HCT116 (cell line): ENCODE data around the gene BAHCC1. TPM values are rescaled to one million over a fixed set of nuclear protein-coding genes. Genes with fewer than 3 reads are reported as not detected.

ENCODE experiments used
- ATAC-seq: fragments of 200-7000 bp; cut with Tn5 transposase; 2 replicates; pipeline ENCODE4 v1.9.1; 2020; ENCODE audit warnings: mild to moderate bottlenecking, moderate library complexity
- BruUV-seq: library from RNA; stranded (reverse); fragments of 400-500 nt; replicated peaks from 2 replicates; lab custom pipeline; 2021; lab: Mats Ljungman, UMichigan
- CTCF ChIA-PET: fragments of 300-600 bp; sonication (Branson Sonifier 250); formaldehyde crosslinking; loops from one replicate; lab custom pipeline; 2021; ENCODE audit warnings: antibody characterized with exemption; lab: Charles Lee
- POLR2A ChIA-PET: fragments of 300-600, 350-600 bp; sonication (Branson Sonifier 250); formaldehyde crosslinking; loops from one replicate; lab custom pipeline; 2021; ENCODE audit warnings: antibody characterized with exemption; lab: Charles Lee
- RAD21 ChIA-PET, 2 experiments: fragments of 300-600 bp; sonication (Branson Sonifier 250); formaldehyde crosslinking; loops; one replicate each; lab custom pipeline; 2023; ENCODE audit warnings: low total read pairs in 2 of 2; ENCODE audit not compliant: uncharacterized antibody in 2 of 2, unreplicated experiment in 2 of 2, low non-redundant PET in 1 of 2; lab: Charles Lee
- DNase-seq: peaks from one replicate; pipeline ENCODE4 v3.0.0-alpha.2; 2010; ENCODE audit warnings: low read depth, low spot score
- H2AFZ ChIP-seq: fragments of 200-600 bp; shearing (Covaris generic), sonication (generic); 2 replicates; pipeline ENCODE4 v1.6.1; 2017; ENCODE audit warnings: low read depth, mixed run types, mixed read lengths, antibody characterized with exemption, low read length; ENCODE audit not compliant: poor library complexity, severe bottlenecking
- H3K27ac ChIP-seq: 2 replicates; pipeline ENCODE4 v1.5.1; 2012; ENCODE audit warnings: low read depth, low read length
- H3K27me3 ChIP-seq: fragments of 200-600 bp; sonication (generic); 2 replicates; pipeline ENCODE4 v1.6.1; 2016; ENCODE audit warnings: mixed run types, low read length, mixed read lengths; ENCODE audit not compliant: insufficient read depth
- H3K36me3 ChIP-seq, 2 experiments: fragments of 200-500 bp in 1 of 2; fragments of 200-600 bp in 1 of 2; sonication (Bioruptor generic) in 1 of 2; sonication (generic) in 1 of 2; 2 replicates each; pipeline versions ENCODE4 v1.5.1 to v1.6.1; 2014 to 2016; ENCODE audit warnings: low read length in 2 of 2, inconsistent platforms in 1 of 2, mixed read lengths in 1 of 2, mixed run types in 1 of 2; ENCODE audit not compliant: insufficient read depth in 2 of 2, control insufficient read depth in 1 of 2
- H3K4me1 ChIP-seq, 2 experiments: fragments of 200-600 bp in 1 of 2; sonication (generic) in 1 of 2; 2 replicates each; pipeline versions ENCODE4 v1.5.1 to v1.6.1; 2012 to 2017; ENCODE audit warnings: low read length in 2 of 2, inconsistent platforms in 1 of 2, mild to moderate bottlenecking in 1 of 2, mixed read lengths in 1 of 2, mixed run types in 1 of 2, moderate library complexity in 1 of 2; ENCODE audit not compliant: insufficient read depth in 2 of 2, control insufficient read depth in 1 of 2
- H3K4me2 ChIP-seq: fragments of 200-600 bp; sonication (generic); 2 replicates; pipeline ENCODE4 v1.6.1; 2017; ENCODE audit warnings: mixed run types, low read length, mixed read lengths
- H3K4me3 ChIP-seq, 2 experiments: fragments of 200-600 bp in 1 of 2; sonication (generic) in 1 of 2; replicated peaks in 1 of 2; 2 replicates each; pipeline ENCODE4 v1.5.1; 2011 to 2016; ENCODE audit warnings: low read length in 2 of 2, control low read depth in 1 of 2, low read depth in 1 of 2, mild to moderate bottlenecking in 1 of 2, mixed read lengths in 1 of 2, mixed run types in 1 of 2
- H3K79me2 ChIP-seq: fragments of 200-600 bp; sonication (generic); 2 replicates; pipeline ENCODE4 v1.6.1; 2017; ENCODE audit warnings: mild to moderate bottlenecking, mixed run types, low read length, moderate library complexity, mixed read lengths; ENCODE audit not compliant: insufficient read depth
- H3K9ac ChIP-seq: fragments of 200-600 bp; sonication (generic); 2 replicates; pipeline ENCODE4 v1.6.1; 2016; ENCODE audit warnings: low read length, mixed read lengths
- H3K9me2 ChIP-seq: fragments of 200-600 bp; sonication (generic), shearing (Covaris generic); 2 replicates; pipeline ENCODE4 v1.6.1; 2017; ENCODE audit warnings: mixed run types, mild to moderate bottlenecking, moderate library complexity; ENCODE audit not compliant: insufficient read depth
- H3K9me3 ChIP-seq, 2 experiments: fragments of 200-500 bp in 1 of 2; fragments of 200-600 bp in 1 of 2; sonication (Bioruptor generic) in 1 of 2; sonication (generic) in 1 of 2; 2 replicates each; pipeline ENCODE4 v1.6.1; 2014 to 2017; ENCODE audit warnings: low read length in 2 of 2, mixed read lengths in 2 of 2, inconsistent platforms in 1 of 2, low read depth in 1 of 2, mild to moderate bottlenecking in 1 of 2, mixed run types in 1 of 2, moderate library complexity in 1 of 2; ENCODE audit not compliant: control insufficient read depth in 1 of 2, insufficient read depth in 1 of 2
- H4K20me1 ChIP-seq: fragments of 200-600 bp; sonication (generic), shearing (Covaris generic); 2 replicates; pipeline ENCODE4 v1.6.1; 2017; ENCODE audit warnings: mixed run types, mild to moderate bottlenecking, moderate library complexity; ENCODE audit not compliant: insufficient read depth
- ATF3 ChIP-seq: IDR thresholded peaks from 2 replicates; pipeline ENCODE4 v1.6.1; 2012
- CBX3 ChIP-seq: IDR thresholded peaks from 2 replicates; pipeline ENCODE4 v1.6.1; 2012; ENCODE audit warnings: low read depth
- CTCF ChIP-seq, 3 experiments: fragments of 200-600 bp in 1 of 3; sonication (generic) in 1 of 3; IDR thresholded peaks in 2 of 3; conservative IDR thresholded peaks in 1 of 3; 2 replicates each; pipeline ENCODE4 v1.5.1; 2012 to 2017; ENCODE audit warnings: low read depth in 2 of 3, low read length in 2 of 3, antibody characterized with exemption in 1 of 3, borderline replicate concordance in 1 of 3, control low read depth in 1 of 3, mild to moderate bottlenecking in 1 of 3, mixed read lengths in 1 of 3, mixed run types in 1 of 3, moderate library complexity in 1 of 3; ENCODE audit not compliant: insufficient read depth in 1 of 3
- ELF1 ChIP-seq: IDR thresholded peaks from 2 replicates; pipeline ENCODE4 v1.6.1; 2012; ENCODE audit warnings: low read depth, borderline replicate concordance
- EZH2 ChIP-seq: fragments of 200-600 bp; sonication (generic); IDR thresholded peaks from 2 replicates; pipeline ENCODE4 v1.6.1; 2017; ENCODE audit warnings: antibody characterized with exemption, mixed run types
- EZH2phosphoT487 ChIP-seq: fragments of 200-600 bp; IDR thresholded peaks from 2 replicates; pipeline ENCODE4 v1.6.1; 2018; ENCODE audit warnings: antibody characterized with exemption, borderline replicate concordance
- FOSL1 ChIP-seq: IDR thresholded peaks from 2 replicates; pipeline ENCODE4 v1.6.1; 2012; ENCODE audit warnings: low read depth
- JUND ChIP-seq: IDR thresholded peaks from 2 replicates; pipeline ENCODE4 v1.6.1; 2012
- MAX ChIP-seq: IDR thresholded peaks from 2 replicates; pipeline ENCODE4 v1.6.1; 2012
- POLR2AphosphoS5 ChIP-seq: IDR thresholded peaks from 2 replicates; pipeline ENCODE4 v1.6.1; 2011; ENCODE audit warnings: mild to moderate bottlenecking, low read depth, low read length, moderate library complexity
- REST ChIP-seq: IDR thresholded peaks from 2 replicates; pipeline ENCODE4 v1.6.1; 2012; ENCODE audit warnings: low read depth
- SIN3A ChIP-seq: IDR thresholded peaks from 2 replicates; pipeline ENCODE4 v1.6.1; 2012; ENCODE audit warnings: low read depth
- SP1 ChIP-seq: IDR thresholded peaks from 2 replicates; pipeline ENCODE4 v1.6.1; 2012; ENCODE audit warnings: low read depth
- SRF ChIP-seq: IDR thresholded peaks from 2 replicates; pipeline ENCODE4 v1.6.1; 2012; ENCODE audit warnings: low read depth
- TCF7L2 ChIP-seq: IDR thresholded peaks from 2 replicates; pipeline ENCODE4 v1.7.0; 2011; ENCODE audit warnings: borderline replicate concordance, inconsistent platforms; ENCODE audit not compliant: insufficient read depth, insufficient read length; ENCODE audit errors: extremely low read depth
- ZBTB33 ChIP-seq: IDR thresholded peaks from 2 replicates; pipeline ENCODE4 v1.6.1; 2011; ENCODE audit warnings: mild to moderate bottlenecking, low read length, moderate library complexity; ENCODE audit not compliant: insufficient replicate concordance; ENCODE audit errors: extremely low read depth
- ZFX ChIP-seq: fragments of 450-650 bp; IDR thresholded peaks from 2 replicates; pipeline ENCODE4 v1.6.1; 2017
- ZNF274 ChIP-seq: fragments of 200-500 bp; sonication (Bioruptor generic); IDR thresholded peaks from 2 replicates; pipeline ENCODE4 v1.6.1; 2014; ENCODE audit warnings: mild to moderate bottlenecking, low read depth, low read length, inconsistent platforms
- intact Hi-C: fragments of 100-400 bp; cut with micrococcal nuclease; formaldehyde crosslinking; loops from 2 replicates; pipeline ENCODE4 v1.10.0; 2022
- total RNA-seq: library from RNA; stranded (reverse); gene quantifications from one replicate; pipeline ENCODE4 v1.2.1, GENCODE V29; 2021; ENCODE audit not compliant: unreplicated experiment

BAHCC1 gene
- total RNA-seq, 1 experiment from 2014 or later: 45.2 TPM

GRCh38 chr17:81456091-81456490 is 60.8 kb downstream of the BAHCC1 start:
- ATAC-seq (no peak), DNase-seq (no peak)
- H3K9me3 ChIP-seq: no peaks in the 10 kb centered on the region
- CTCF ChIA-PET: no interaction called here
- no peak overlapping the region; the same call in 1 of the 2 replicates for H3K27ac ChIP-seq
- POLR2A ChIA-PET: no interaction called here
- no TSS peak for BruUV-seq
- no peaks in the 10 kb centered on the region for H3K9me2 ChIP-seq
- TF ChIP-seq SRF: no peak
- no peak for TF ChIP-seq EZH2phosphoT487
- no peak for TF ChIP-seq SIN3A
- no peak for TF ChIP-seq SP1
- no peak for TF ChIP-seq EZH2
- no peak for TF ChIP-seq REST
- no peak for TF ChIP-seq CBX3
- TF ChIP-seq ZBTB33: no peak
- TF ChIP-seq POLR2AphosphoS5: no peak
- TF ChIP-seq FOSL1: no peak
- no peak for TF ChIP-seq ZFX
- TF ChIP-seq ATF3: no peak
- no peak for TF ChIP-seq MAX
- no peak for TF ChIP-seq CTCF (IDR thresholded peaks at IDR 0.05 in 2 of 3, conservative IDR thresholded peaks at IDR 0.05 in 1 of 3; ENCODE audit: borderline replicate concordance in 1 of 3, insufficient read depth in 1 of 3, low read depth in 2 of 3, low read length in 2 of 3)
- no peak for TF ChIP-seq ELF1
- TF ChIP-seq JUND: no peak
- no peak for TF ChIP-seq TCF7L2
- TF ChIP-seq ZNF274: no peak
- TF ChIP-seq, all 23 proteins: peak for 0
- Histone ChIP-seq H3K36me3 (0 out of 4 replicates have a peak, but pooled peaks cover 0 to 2% of the 10 kb centered on the region in 2 experiments), H3K79me2 (no peaks in the 10 kb centered on the region), H3K4me2 (no peak overlapping the region), H3K4me1 (no peaks in the 10 kb centered on the region), H4K20me1 (no peaks in the 10 kb centered on the region), H2AFZ (no peak overlapping the region), H3K27me3 (no peaks in the 10 kb centered on the region), H3K4me3 (no peak overlapping the region), H3K9ac (no peak overlapping the region)
- RAD21 ChIA-PET: no interaction called here
- intact Hi-C loops: no loop called here
